ENCODE measurements around the gene ABLIM2. TPM values are rescaled to one million over a fixed set of nuclear protein-coding genes. Genes with fewer than 3 reads are reported as not detected.

ABLIM2 gene
- polyA plus RNA-seq, 3 donors: 0.21 TPM; not detected in 2

DNA sequence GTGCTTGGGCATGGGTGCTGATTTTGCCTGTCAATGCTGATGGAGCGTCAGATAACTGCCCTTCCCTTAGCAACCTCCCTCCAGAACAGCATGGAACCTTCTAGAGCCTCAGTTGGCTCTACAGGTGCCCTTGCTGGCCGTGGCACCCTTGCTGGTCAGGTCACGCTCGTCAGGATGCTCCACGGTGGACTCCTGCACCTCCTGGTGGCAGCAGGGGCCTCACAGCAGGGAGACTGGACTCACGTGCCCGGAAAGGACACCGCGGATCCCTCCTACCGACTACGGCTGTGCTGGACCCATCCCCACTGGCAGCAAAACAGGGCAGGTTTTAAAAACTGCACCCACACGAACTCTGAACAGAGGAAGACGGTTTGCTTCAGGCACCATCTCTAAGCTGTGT lies 136.8 kb downstream of the ABLIM2 start:
- H3K4me3 Mint-ChIP-seq: no peak overlapping the region
- no peak overlapping the region for H3K27ac ChIP-seq (ENCODE audit: low read depth in 1 of 2, low read length in 2 of 2)
- H3K4me2 ChIP-seq (replicated peaks; ENCODE audit: extremely low read depth, low read length, poor library complexity, severe bottlenecking): no peak overlapping the region
- no peaks in the 10 kb centered on the region for H3K36me3 Mint-ChIP-seq
- H3K36me3 ChIP-seq (replicated peaks in 1 of 2; ENCODE audit: control insufficient read depth in 1 of 2, insufficient read depth in 2 of 2, low read length in 2 of 2): no peaks in the 10 kb centered on the region
- TF ChIP-seq, protein P1, sequence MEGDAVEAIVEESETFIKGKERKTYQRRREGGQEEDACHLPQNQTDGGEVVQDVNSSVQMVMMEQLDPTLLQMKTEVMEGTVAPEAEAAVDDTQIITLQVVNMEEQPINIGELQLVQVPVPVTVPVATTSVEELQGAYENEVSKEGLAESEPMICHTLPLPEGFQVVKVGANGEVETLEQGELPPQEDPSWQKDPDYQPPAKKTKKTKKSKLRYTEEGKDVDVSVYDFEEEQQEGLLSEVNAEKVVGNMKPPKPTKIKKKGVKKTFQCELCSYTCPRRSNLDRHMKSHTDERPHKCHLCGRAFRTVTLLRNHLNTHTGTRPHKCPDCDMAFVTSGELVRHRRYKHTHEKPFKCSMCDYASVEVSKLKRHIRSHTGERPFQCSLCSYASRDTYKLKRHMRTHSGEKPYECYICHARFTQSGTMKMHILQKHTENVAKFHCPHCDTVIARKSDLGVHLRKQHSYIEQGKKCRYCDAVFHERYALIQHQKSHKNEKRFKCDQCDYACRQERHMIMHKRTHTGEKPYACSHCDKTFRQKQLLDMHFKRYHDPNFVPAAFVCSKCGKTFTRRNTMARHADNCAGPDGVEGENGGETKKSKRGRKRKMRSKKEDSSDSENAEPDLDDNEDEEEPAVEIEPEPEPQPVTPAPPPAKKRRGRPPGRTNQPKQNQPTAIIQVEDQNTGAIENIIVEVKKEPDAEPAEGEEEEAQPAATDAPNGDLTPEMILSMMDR (IDR thresholded peaks at IDR 0.05): no peak
- no peak overlapping the region for H2AFZ ChIP-seq (ENCODE audit: insufficient read depth, low read depth, low read length, poor library complexity, severe bottlenecking)
- peaks cover 0 to 1% (median 0%) of the 10 kb centered on the region in 7 donors for H3K9me3 Mint-ChIP-seq
- WGBS (ENCODE audit: insufficient coverage): 75% methylated on average over 13 of the region's 13 CpGs
- no peaks in the 10 kb centered on the region for H4K20me1 ChIP-seq (ENCODE audit: insufficient read depth, low read length)
- no peaks in the 10 kb centered on the region for H3K4me1 ChIP-seq (ENCODE audit: control insufficient read depth in 1 of 2, insufficient read depth in 2 of 2, low read length in 2 of 2)
- H3K4me3 ChIP-seq (replicated peaks in 1 of 3; ENCODE audit: low read depth in 2 of 3, low read length in 3 of 3): no peak overlapping the region
- H3K27ac Mint-ChIP-seq: peak overlapping the region in 1 of 7 donors; percentile 24
- intact Hi-C loops (cut with micrococcal nuclease): no loop called here
- H3K27me3 Mint-ChIP-seq (ENCODE audit: low read depth in 3 of 3): peaks cover 4 to 12% (median 6%) of the 10 kb centered on the region in 3 donors
- peaks cover 0 to 5% of the 10 kb centered on the region in 2 donors for H3K27me3 ChIP-seq (ENCODE audit: control insufficient read depth in 2 of 2, insufficient read depth in 2 of 2, low read length in 2 of 2)
- H3K9ac ChIP-seq (ENCODE audit: insufficient read depth, low read length, poor library complexity, severe bottlenecking): no peak overlapping the region
- H3K4me1 Mint-ChIP-seq: no peaks in the 10 kb centered on the region
- DNase-seq: no peak
- H3K79me2 ChIP-seq (ENCODE audit: insufficient read depth, low read length): no peaks in the 10 kb centered on the region
- no peaks in the 10 kb centered on the region for H3K9me3 ChIP-seq (replicated peaks in 1 of 2; ENCODE audit: control insufficient read depth in 1 of 2, insufficient read depth in 1 of 2, low read length in 2 of 2)

DNA sequence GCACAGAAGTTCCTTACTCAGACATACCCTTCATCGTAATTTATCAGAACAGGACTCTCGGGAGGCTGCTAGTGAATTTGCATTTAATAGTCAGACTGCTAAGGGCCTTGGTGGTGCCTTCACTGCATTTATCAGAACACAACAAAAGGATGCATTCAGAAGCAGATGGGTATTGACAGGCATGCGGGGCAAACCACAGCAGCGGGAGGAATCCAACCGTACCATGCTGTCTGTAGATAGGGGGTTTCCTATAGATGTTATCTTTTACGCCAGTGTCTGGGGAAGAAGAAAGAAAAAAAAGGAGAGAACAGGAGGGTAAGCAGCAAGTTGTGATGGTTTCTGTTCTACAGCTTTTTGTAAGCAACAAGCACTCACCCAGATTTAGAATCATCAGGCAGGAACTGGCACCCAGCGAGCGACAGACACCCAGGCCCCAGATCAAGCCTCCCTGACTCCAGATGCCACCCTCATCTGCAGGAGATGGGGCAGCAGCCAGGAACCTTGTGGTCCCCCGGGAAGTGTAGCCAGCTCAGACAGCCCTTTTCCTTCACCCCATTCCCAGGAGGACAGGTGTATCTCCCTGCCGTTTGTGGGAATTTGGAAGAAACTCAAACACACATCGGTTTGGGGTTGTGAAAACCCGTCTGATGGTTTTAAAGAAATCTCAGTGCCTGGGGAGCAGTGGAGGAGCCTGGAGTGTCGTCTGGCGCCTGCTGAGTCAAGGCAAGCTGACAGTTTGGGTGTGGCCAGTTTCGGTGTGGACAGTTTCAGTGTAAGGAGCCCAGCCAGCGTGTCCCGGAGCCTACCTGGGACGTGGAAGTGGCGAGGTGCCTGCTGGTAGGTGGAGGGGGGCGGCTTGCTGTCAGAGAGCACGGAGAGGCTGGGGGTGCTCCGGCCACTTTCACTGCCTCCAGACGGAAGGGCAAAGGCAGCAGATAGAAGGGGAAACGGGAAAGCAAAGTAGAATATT lies 138.9 kb downstream of the ABLIM2 start:
- TF ChIP-seq, protein P1 (IDR thresholded peaks at IDR 0.05): no peak
- Histone ChIP-seq H3K79me2 (ENCODE audit: insufficient read depth, low read length) (no peaks in the 10 kb centered on the region), H3K4me2 (replicated peaks; ENCODE audit: extremely low read depth, low read length, poor library complexity, severe bottlenecking) (no peak overlapping the region), H2AFZ (ENCODE audit: insufficient read depth, low read depth, low read length, poor library complexity, severe bottlenecking) (no peak overlapping the region), H3K4me1 (ENCODE audit: control insufficient read depth in 1 of 2, insufficient read depth in 2 of 2, low read length in 2 of 2) (no peaks in the 10 kb centered on the region), H3K27ac (ENCODE audit: low read depth in 1 of 2, low read length in 2 of 2) (no peak overlapping the region), H3K36me3 (replicated peaks in 1 of 2; ENCODE audit: control insufficient read depth in 1 of 2, insufficient read depth in 2 of 2, low read length in 2 of 2) (no peaks in the 10 kb centered on the region), H4K20me1 (ENCODE audit: insufficient read depth, low read length) (no peaks in the 10 kb centered on the region), H3K27me3 (ENCODE audit: control insufficient read depth in 2 of 2, insufficient read depth in 2 of 2, low read length in 2 of 2) (peaks cover 0 to 5% of the 10 kb centered on the region in 2 donors), H3K9ac (ENCODE audit: insufficient read depth, low read length, poor library complexity, severe bottlenecking) (no peak overlapping the region), H3K9me3 (replicated peaks in 1 of 2; ENCODE audit: control insufficient read depth in 1 of 2, insufficient read depth in 1 of 2, low read length in 2 of 2) (no peaks in the 10 kb centered on the region), H3K4me3 (replicated peaks in 1 of 3; ENCODE audit: low read depth in 2 of 3, low read length in 3 of 3) (no peak overlapping the region)
- intact Hi-C loops (cut with micrococcal nuclease): no loop called here
- Mint-ChIP-seq H3K9me3 (peaks cover 0 to 1% (median 0%) of the 10 kb centered on the region in 7 donors), H3K36me3 (no peaks in the 10 kb centered on the region), H3K27ac (no peak overlapping the region), H3K4me1 (no peaks in the 10 kb centered on the region), H3K27me3 (ENCODE audit: low read depth in 3 of 3) (peaks cover 7 to 16% (median 14%) of the 10 kb centered on the region in 3 donors), H3K4me3 (no peak overlapping the region)
- WGBS (ENCODE audit: insufficient coverage): 53% methylated on average over 17 of the region's 24 CpGs
- DNase-seq: no peak
